A549 (cell line): ENCODE measurements around the gene IGBP1. TPM values are rescaled to one million over a fixed set of nuclear protein-coding genes. Genes with fewer than 3 reads are reported as not detected.

Source experiments
- ATAC-seq, 2 experiments: fragments of 200-7000 bp in 1 of 2; fragments of >200 bp in 1 of 2; cut with Nextera tagmentation in 1 of 2; cut with Tn5 transposase in 1 of 2; 3 replicates each; pipeline versions ENCODE4 v1.8.0 to v1.9.1; 2018 to 2020; ENCODE audit warnings: mild to moderate bottlenecking in 1 of 2, moderate library complexity in 1 of 2
- CTCF ChIA-PET: fragments of 300-600 bp; sonication (Branson Sonifier 250); formaldehyde crosslinking; extraction: SDS; loops from one replicate; lab custom pipeline; 2021; ENCODE audit warnings: antibody characterized with exemption, inconsistent platforms; lab: Yijun Ruan, JAX
- POLR2A ChIA-PET: fragments of 350-600 bp; formaldehyde crosslinking; extraction: SDS; loops from one replicate; lab custom pipeline; 2021; ENCODE audit warnings: antibody characterized with exemption, inconsistent platforms; lab: Yijun Ruan, JAX
- DNase-seq, 2 experiments: peaks; one replicate each; pipeline versions ENCODE4 v3.0.0 to v3.0.0-alpha.2; 2011 to 2016; ENCODE audit warnings: low read depth in 1 of 2, low spot score in 1 of 2
- FAIRE-seq: peaks from 2 replicates; lab custom pipeline; 2011; peaks lifted over from hg19 to GRCh38; lab: Jason Lieb, UNC
- H3K27ac ChIP-seq, 2 experiments: fragments of >200 bp; sonication (Bioruptor Twin); formaldehyde crosslinking; 3 replicates each; pipeline ENCODE4 v1.5.1; 2016 to 2017
- H3K4me1 ChIP-seq: fragments of >200 bp; sonication (Bioruptor Twin); formaldehyde crosslinking; 3 replicates; pipeline ENCODE4 v1.6.1; 2016
- H3K4me2 ChIP-seq: fragments of >200 bp; sonication (Bioruptor Twin); formaldehyde crosslinking; 3 replicates; pipeline ENCODE4 v1.6.1; 2016
- H3K4me3 ChIP-seq: fragments of >200 bp; sonication (Bioruptor Twin); formaldehyde crosslinking; 3 replicates; pipeline ENCODE4 v1.5.1; 2016
- H3K9me3 ChIP-seq: fragments of >200 bp; sonication (Bioruptor Twin); formaldehyde crosslinking; 3 replicates; pipeline ENCODE4 v1.6.1; 2016
- BHLHE40 ChIP-seq: IDR thresholded peaks from 2 replicates; pipeline ENCODE4 v1.6.1; 2012; ENCODE audit warnings: low read depth, low read length, inconsistent platforms
- CBX8 ChIP-seq: fragments of 200-600 bp; sonication (generic); IDR thresholded peaks from 2 replicates; pipeline ENCODE4 v1.6.1; 2016
- CEBPB ChIP-seq, 2 experiments: fragments of >200 bp in 1 of 2; sonication (Bioruptor Twin) in 1 of 2; formaldehyde crosslinking in 1 of 2; IDR thresholded peaks; 2 replicates each; pipeline ENCODE4 v1.6.1; 2012 to 2016
- EHF ChIP-seq: fragments of 250-450 bp; sonication (Bioruptor Pico); IDR thresholded peaks from 2 replicates; pipeline ENCODE4 v1.5.0; 2020; ENCODE audit warnings: mild to moderate bottlenecking
- ELK1 ChIP-seq: fragments of 150-350 bp; IDR thresholded peaks from 2 replicates; pipeline ENCODE4 v1.6.1; 2014; ENCODE audit warnings: low read depth, mild to moderate bottlenecking, low read length
- HDAC2 ChIP-seq: fragments of 200-600 bp; sonication (generic); IDR thresholded peaks from 2 replicates; pipeline ENCODE4 v1.6.1; 2016
- JUN ChIP-seq, 2 experiments: fragments of >200 bp; sonication (Bioruptor Twin); formaldehyde crosslinking; IDR thresholded peaks; 2 replicates in 1 of 2; 3 replicates in 1 of 2; pipeline ENCODE4 v1.6.1; 2016 to 2017
- KDM1A ChIP-seq: fragments of 200-600 bp; sonication (generic); IDR thresholded peaks from 2 replicates; pipeline ENCODE4 v1.6.1; 2016; ENCODE audit warnings: low read depth, mild to moderate bottlenecking
- MYC ChIP-seq: IDR thresholded peaks from 2 replicates; pipeline ENCODE4 v1.6.1; 2012; ENCODE audit warnings: mild to moderate bottlenecking, inconsistent platforms, low read length, improper control_type of control experiment, borderline replicate concordance
- POLR2A ChIP-seq: IDR thresholded peaks from 2 replicates; pipeline ENCODE4 v1.6.1; 2012; ENCODE audit warnings: mild to moderate bottlenecking, low read length
- POLR2AphosphoS2 ChIP-seq: conservative IDR thresholded peaks from 2 replicates; pipeline ENCODE4 v1.6.1; 2012; ENCODE audit warnings: low read length, improper control_type of control experiment, inconsistent platforms
- SMC3 ChIP-seq: fragments of >200 bp; sonication (Bioruptor Twin); formaldehyde crosslinking; IDR thresholded peaks from 3 replicates; pipeline ENCODE4 v1.6.1; 2018; ENCODE audit warnings: inconsistent platforms
- SREBF2 ChIP-seq: fragments of 450-650 bp; IDR thresholded peaks from 2 replicates; pipeline ENCODE4 v1.6.1; 2014; ENCODE audit warnings: mild to moderate bottlenecking, moderate library complexity
- TFCP2L1 ChIP-seq: fragments of 250-450 bp; sonication (Bioruptor Pico); IDR thresholded peaks from 2 replicates; pipeline ENCODE4 v1.5.0; 2021; ENCODE audit warnings: mild to moderate bottlenecking
- ZFP36 ChIP-seq: fragments of 450-650 bp; IDR thresholded peaks from 2 replicates; pipeline ENCODE4 v1.6.1; 2014; ENCODE audit warnings: borderline replicate concordance; ENCODE audit not compliant: partially characterized antibody
- ZSCAN20 ChIP-seq: fragments of 250-450 bp; sonication (Bioruptor Pico); IDR thresholded peaks from 2 replicates; pipeline ENCODE4 v1.8.0; 2022; ENCODE audit warnings: mild to moderate bottlenecking, moderate library complexity
- WGBS: methylation state at CpG from one replicate; pipeline ENCODE4 v1.1.6; 2017; ENCODE audit errors: missing lambda C conversion rate; 5-methylcytosine and 5-hydroxymethylcytosine counted together
- polyA plus RNA-seq, 4 experiments: library from polyadenylated mRNA; depleted of rRNA in 3 of 4; stranded (reverse); fragments of >200 nt; fragmentation: RNase III in 1 of 4; extraction: RNeasy Plus Mini Kit Qiagen cat#74134 plus additional on column Dnase treatment in 1 of 4; gene quantifications; 2 replicates in 3 of 4; 3 replicates in 1 of 4; pipeline ENCODE4 v1.2.3, GENCODE V29; 2011 to 2017
- TF ChIP-seq, protein P1 (sequence below): fragments of 250-450 bp; sonication (Bioruptor Pico); IDR thresholded peaks from 2 replicates; pipeline ENCODE4 v1.5.0; 2021; ENCODE audit warnings: mild to moderate bottlenecking, moderate library complexity, borderline replicate concordance
- TF ChIP-seq, protein P2 (sequence below): IDR thresholded peaks from 2 replicates; pipeline ENCODE4 v1.6.1; 2012
- TF ChIP-seq, protein P3 (sequence below): fragments of 450-650 bp; IDR thresholded peaks from 2 replicates; pipeline ENCODE4 v1.6.1; 2014; ENCODE audit warnings: antibody characterized with exemption
- TF ChIP-seq, protein P4 (sequence below): fragments of 250-450 bp; sonication (Bioruptor Pico); IDR thresholded peaks from 2 replicates; pipeline ENCODE4 v1.5.0; 2020; ENCODE audit warnings: low read depth, mild to moderate bottlenecking, moderate library complexity

IGBP1 gene
- polyA plus RNA-seq, 2 of the 4 experiments (the other 2 are of a cell fraction) = 54.0 to 106 TPM

DNA sequence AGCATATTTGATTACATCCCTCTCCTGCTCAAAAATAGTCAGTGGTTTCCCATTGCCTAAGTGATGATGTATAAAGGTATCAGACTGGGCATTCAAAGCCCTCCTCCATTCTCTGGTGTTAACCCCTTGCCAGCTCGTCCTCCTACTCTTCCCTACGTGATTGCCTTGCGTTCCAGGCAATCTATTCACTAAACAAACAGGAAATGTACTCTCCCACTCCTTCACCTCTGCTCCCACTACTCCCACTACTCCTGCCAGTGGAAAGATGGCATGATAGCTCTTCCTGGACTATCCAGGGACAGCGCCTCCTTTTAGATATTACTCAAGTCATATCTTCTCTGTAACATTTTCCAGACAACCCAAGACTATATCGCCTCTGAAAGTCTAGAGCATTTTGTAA, 49.8 kb downstream of the IGBP1 start:
- ChIA-PET CTCF (interaction anchor here (0.9 to 1.5 kb wide), 2 partner anchors 14 kb away, joined by 3 to 5 read pairs; no protein-coding TSS in a partner anchor), POLR2A (no interaction called here)
- 44% methylated on average over 5 of the region's 5 CpGs for WGBS
- H3K27ac ChIP-seq = no peak overlapping the region
- FAIRE-seq = no peak
- ATAC-seq = no peak
- no peaks in the 10 kb centered on the region for H3K4me1 ChIP-seq
- H3K4me3 ChIP-seq = no peak overlapping the region
- H3K4me2 ChIP-seq = no peak overlapping the region
- DNase-seq = peak in 1 of 2 experiments; percentile 6
- TF ChIP-seq JUN (IDR thresholded peaks at IDR 0.05) (no peak), KDM1A (no peak), MYC (no peak), TFCP2L1 (CRISPR knock-in tag) (no peak), POLR2A (no peak), SREBF2 (no peak), ZSCAN20 (CRISPR knock-in tag) (no peak)
- no peaks in the 10 kb centered on the region for H3K9me3 ChIP-seq

GRCh38 chrX:70190225-70190624, 57.0 kb downstream of the IGBP1 start:
- ChIA-PET POLR2A (no interaction called here), CTCF (interaction anchor here (1.2 kb wide), 1 partner anchor 22 kb away, joined by 3 read pairs; no protein-coding TSS in a partner anchor)
- DNase-seq (no peak), FAIRE-seq (no peak), ATAC-seq (no peak)
- Histone ChIP-seq H3K4me3 (no peak overlapping the region), H3K9me3 (peaks cover 2% of the 10 kb centered on the region; the same call in 1 of the 3 replicates), H3K4me1 (no peaks in the 10 kb centered on the region), H3K4me2 (no peak overlapping the region), H3K27ac (no peak overlapping the region)
- TF ChIP-seq POLR2AphosphoS2 = no peak
- TF ChIP-seq, protein P1, sequence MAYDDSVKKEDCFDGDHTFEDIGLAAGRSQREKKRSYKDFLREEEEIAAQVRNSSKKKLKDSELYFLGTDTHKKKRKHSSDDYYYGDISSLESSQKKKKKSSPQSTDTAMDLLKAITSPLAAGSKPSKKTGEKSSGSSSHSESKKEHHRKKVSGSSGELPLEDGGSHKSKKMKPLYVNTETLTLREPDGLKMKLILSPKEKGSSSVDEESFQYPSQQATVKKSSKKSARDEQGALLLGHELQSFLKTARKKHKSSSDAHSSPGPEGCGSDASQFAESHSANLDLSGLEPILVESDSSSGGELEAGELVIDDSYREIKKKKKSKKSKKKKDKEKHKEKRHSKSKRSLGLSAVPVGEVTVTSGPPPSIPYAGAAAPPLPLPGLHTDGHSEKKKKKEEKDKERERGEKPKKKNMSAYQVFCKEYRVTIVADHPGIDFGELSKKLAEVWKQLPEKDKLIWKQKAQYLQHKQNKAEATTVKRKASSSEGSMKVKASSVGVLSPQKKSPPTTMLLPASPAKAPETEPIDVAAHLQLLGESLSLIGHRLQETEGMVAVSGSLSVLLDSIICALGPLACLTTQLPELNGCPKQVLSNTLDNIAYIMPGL (CRISPR knock-in tag) = no peak
- TF ChIP-seq, protein P2, sequence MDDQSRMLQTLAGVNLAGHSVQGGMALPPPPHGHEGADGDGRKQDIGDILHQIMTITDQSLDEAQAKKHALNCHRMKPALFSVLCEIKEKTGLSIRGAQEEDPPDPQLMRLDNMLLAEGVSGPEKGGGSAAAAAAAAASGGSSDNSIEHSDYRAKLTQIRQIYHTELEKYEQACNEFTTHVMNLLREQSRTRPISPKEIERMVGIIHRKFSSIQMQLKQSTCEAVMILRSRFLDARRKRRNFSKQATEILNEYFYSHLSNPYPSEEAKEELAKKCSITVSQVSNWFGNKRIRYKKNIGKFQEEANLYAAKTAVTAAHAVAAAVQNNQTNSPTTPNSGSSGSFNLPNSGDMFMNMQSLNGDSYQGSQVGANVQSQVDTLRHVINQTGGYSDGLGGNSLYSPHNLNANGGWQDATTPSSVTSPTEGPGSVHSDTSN = no peak
- no peak for TF ChIP-seq CEBPB (IDR thresholded peaks at IDR 0.05)
- TF ChIP-seq SMC3 = no peak
- TF ChIP-seq, protein P3, sequence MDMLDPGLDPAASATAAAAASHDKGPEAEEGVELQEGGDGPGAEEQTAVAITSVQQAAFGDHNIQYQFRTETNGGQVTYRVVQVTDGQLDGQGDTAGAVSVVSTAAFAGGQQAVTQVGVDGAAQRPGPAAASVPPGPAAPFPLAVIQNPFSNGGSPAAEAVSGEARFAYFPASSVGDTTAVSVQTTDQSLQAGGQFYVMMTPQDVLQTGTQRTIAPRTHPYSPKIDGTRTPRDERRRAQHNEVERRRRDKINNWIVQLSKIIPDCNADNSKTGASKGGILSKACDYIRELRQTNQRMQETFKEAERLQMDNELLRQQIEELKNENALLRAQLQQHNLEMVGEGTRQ = no peak
- TF ChIP-seq SREBF2 = no peak
- TF ChIP-seq, protein P4, sequence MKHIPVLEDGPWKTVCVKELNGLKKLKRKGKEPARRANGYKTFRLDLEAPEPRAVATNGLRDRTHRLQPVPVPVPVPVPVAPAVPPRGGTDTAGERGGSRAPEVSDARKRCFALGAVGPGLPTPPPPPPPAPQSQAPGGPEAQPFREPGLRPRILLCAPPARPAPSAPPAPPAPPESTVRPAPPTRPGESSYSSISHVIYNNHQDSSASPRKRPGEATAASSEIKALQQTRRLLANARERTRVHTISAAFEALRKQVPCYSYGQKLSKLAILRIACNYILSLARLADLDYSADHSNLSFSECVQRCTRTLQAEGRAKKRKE = no peak
- no peak for TF ChIP-seq ELK1
- TF ChIP-seq ZFP36 = no peak
- no peak for TF ChIP-seq BHLHE40
- TF ChIP-seq HDAC2 = no peak
- TF ChIP-seq EHF (CRISPR knock-in tag) = no peak
- TF ChIP-seq CBX8 = no peak
